Neutrophil (primary cell): ENCODE results near the gene DENND1B.

Source experiments
- H3K27ac ChIP-seq: fragments of 200-600 bp; sonication (generic); 2 replicates; pipeline ENCODE4 v1.5.1; 2016; ENCODE audit warnings: mild to moderate bottlenecking, moderate library complexity
- H3K27me3 ChIP-seq: fragments of 200-600 bp; sonication (generic); 2 replicates; pipeline ENCODE4 v1.6.0; 2016; ENCODE audit warnings: mild to moderate bottlenecking
- H3K36me3 ChIP-seq: fragments of 200-600 bp; sonication (generic); 2 replicates; pipeline ENCODE4 v1.5.1; 2017
- H3K4me1 ChIP-seq, 2 experiments: fragments of 200-600 bp in 1 of 2; sonication (generic) in 1 of 2; 1 replicate in 1 of 2; 2 replicates in 1 of 2; pipeline versions ENCODE4 v1.5.1 to v1.6.1; 2013 to 2016; ENCODE audit warnings: low read depth in 1 of 2, low read length in 1 of 2, mild to moderate bottlenecking in 1 of 2, moderate library complexity in 1 of 2; ENCODE audit not compliant: control insufficient read depth in 1 of 2, insufficient read depth in 1 of 2
- H3K4me3 ChIP-seq, 2 experiments: fragments of 200-600 bp in 1 of 2; sonication (generic) in 1 of 2; 1 replicate in 1 of 2; 2 replicates in 1 of 2; pipeline ENCODE4 v1.5.1; 2013 to 2016; ENCODE audit warnings: low read depth in 1 of 2, low read length in 1 of 2, mild to moderate bottlenecking in 1 of 2, moderate library complexity in 1 of 2
- H3K9me3 ChIP-seq: fragments of 200-600 bp; sonication (generic); 2 replicates; pipeline ENCODE4 v1.5.1; 2016
- CTCF ChIP-seq: fragments of 200-600 bp; sonication (generic); IDR thresholded peaks from 2 replicates; pipeline ENCODE4 v1.5.1; 2016; ENCODE audit warnings: antibody characterized with exemption

The DENND1B gene

GRCh38 chr1:197808880-197809279 is 33.6 kb upstream of the DENND1B start:
- TF ChIP-seq CTCF = no peak
- H3K4me3 ChIP-seq = no peak overlapping the region
- H3K36me3 ChIP-seq = no peaks in the 10 kb centered on the region
- no peaks in the 10 kb centered on the region for H3K9me3 ChIP-seq
- H3K4me1 ChIP-seq = no peaks in the 10 kb centered on the region
- no peak overlapping the region for H3K27ac ChIP-seq
- no peaks in the 10 kb centered on the region for H3K27me3 ChIP-seq

GRCh38 chr1:197807739-197808453 is 32.6 kb upstream of the DENND1B start:
- no peaks in the 10 kb centered on the region for H3K9me3 ChIP-seq
- no peak overlapping the region for H3K27ac ChIP-seq
- no peak for TF ChIP-seq CTCF
- no peaks in the 10 kb centered on the region for H3K4me1 ChIP-seq
- no peak overlapping the region for H3K4me3 ChIP-seq
- H3K36me3 ChIP-seq = no peaks in the 10 kb centered on the region
- no peaks in the 10 kb centered on the region for H3K27me3 ChIP-seq

GRCh38 chr1:197807216-197807615 is 31.9 kb upstream of the DENND1B start:
- Histone ChIP-seq H3K9me3 (no peaks in the 10 kb centered on the region), H3K4me1 (no peaks in the 10 kb centered on the region), H3K27me3 (no peaks in the 10 kb centered on the region), H3K27ac (no peak overlapping the region), H3K4me3 (no peak overlapping the region), H3K36me3 (no peaks in the 10 kb centered on the region)
- TF ChIP-seq CTCF = no peak

- Histone ChIP-seq H3K4me1 (no peaks in the 10 kb centered on the region), H3K27me3 (no peaks in the 10 kb centered on the region)
- no peak for TF ChIP-seq CTCF
Observed at GRCh38 chr1:197806718-197807117, 31.4 kb upstream of the DENND1B start.

GRCh38 chr1:197801684-197802083 is 26.4 kb upstream of the DENND1B start:
- peaks cover 5% of the 10 kb centered on the region for H3K9me3 ChIP-seq
- no peaks in the 10 kb centered on the region for H3K4me1 ChIP-seq
- H3K27me3 ChIP-seq = no peaks in the 10 kb centered on the region
- no peak overlapping the region for H3K27ac ChIP-seq
- H3K36me3 ChIP-seq = no peaks in the 10 kb centered on the region
- no peak overlapping the region for H3K4me3 ChIP-seq
- no peak for TF ChIP-seq CTCF

More at GRCh38 chr1:197806718-197807117, 31.4 kb upstream of the DENND1B start:
- H3K9me3 ChIP-seq = no peaks in the 10 kb centered on the region
- H3K4me3 ChIP-seq = no peak overlapping the region
- no peak overlapping the region for H3K27ac ChIP-seq
- no peaks in the 10 kb centered on the region for H3K36me3 ChIP-seq

- TF ChIP-seq CTCF = no peak
- H3K9me3 ChIP-seq = peaks cover 7% of the 10 kb centered on the region
- H3K27ac ChIP-seq = no peak overlapping the region
- no peaks in the 10 kb centered on the region for H3K27me3 ChIP-seq
- no peaks in the 10 kb centered on the region for H3K36me3 ChIP-seq
- H3K4me3 ChIP-seq = no peak overlapping the region
- H3K4me1 ChIP-seq = no peaks in the 10 kb centered on the region
Observed at GRCh38 chr1:197801111-197801482, 25.8 kb upstream of the DENND1B start.
